Tibial artery (tissue), 4 donors: ENCODE measurements around the gene NTN5.

Experiments used
- DNase-seq, 2 donors: peaks; one replicate each; pipeline ENCODE4 v3.0.0-alpha.2; 2019
- H3K27ac ChIP-seq, 2 donors: fragments of 200-600 bp; sonication (generic) in 1 of 2; 1 replicate in 1 of 2; 2 replicates in 1 of 2; pipeline ENCODE4 v1.5.1; 2018 to 2019; ENCODE audit warnings: mild to moderate bottlenecking in 1 of 2
- H3K27me3 ChIP-seq, 2 donors: fragments of 200-600 bp; sonication (generic) in 1 of 2; one replicate each; pipeline versions ENCODE4 v1.5.1 to v1.6.0; 2016 to 2019
- H3K36me3 ChIP-seq, 3 donors: fragments of 200-600 bp; sonication (generic) in 2 of 3; one replicate each; pipeline ENCODE4 v1.5.1; 2016 to 2019; ENCODE audit warnings: mild to moderate bottlenecking in 2 of 3
- H3K4me1 ChIP-seq, 4 donors: fragments of 200-600 bp; sonication (generic) in 2 of 4; 1 replicate in 3 of 4; 2 replicates in 1 of 4; pipeline ENCODE4 v1.5.1; 2016 to 2019
- H3K4me3 ChIP-seq, 2 donors: fragments of 200-600 bp; sonication (generic) in 1 of 2; 1 replicate in 1 of 2; 2 replicates in 1 of 2; pipeline ENCODE4 v1.5.1; 2018 to 2019; ENCODE audit warnings: mild to moderate bottlenecking in 2 of 2
- H3K9me3 ChIP-seq, 3 donors: fragments of 200-600 bp; sonication (generic) in 1 of 3; one replicate each; pipeline ENCODE4 v1.5.1; 2016 to 2019
- intact Hi-C: fragments of 100-400 bp; cut with DNase I; formaldehyde crosslinking; loops from one replicate; pipeline ENCODE4 v1.15.0; 2023; ENCODE audit warnings: low total_unique reads
- TF ChIP-seq, protein P1 (sequence below), 2 experiments: fragments of 200-600 bp in 1 of 2; fragments of 450-650 bp in 1 of 2; IDR thresholded peaks; one replicate each; pipeline ENCODE4 v1.5.1; 2017 to 2019; ENCODE audit warnings: antibody characterized with exemption in 2 of 2, mild to moderate bottlenecking in 1 of 2, moderate library complexity in 1 of 2

NTN5 gene

GRCh38 chr19:48656840-48657474, 15.9 kb downstream of the NTN5 start:
- H3K4me1 ChIP-seq, result peaks cover 0 to 9% (median 4%) of the 10 kb centered on the region in 4 donors
- H3K36me3 ChIP-seq, result no peaks in the 10 kb centered on the region
- TF ChIP-seq, protein P1, sequence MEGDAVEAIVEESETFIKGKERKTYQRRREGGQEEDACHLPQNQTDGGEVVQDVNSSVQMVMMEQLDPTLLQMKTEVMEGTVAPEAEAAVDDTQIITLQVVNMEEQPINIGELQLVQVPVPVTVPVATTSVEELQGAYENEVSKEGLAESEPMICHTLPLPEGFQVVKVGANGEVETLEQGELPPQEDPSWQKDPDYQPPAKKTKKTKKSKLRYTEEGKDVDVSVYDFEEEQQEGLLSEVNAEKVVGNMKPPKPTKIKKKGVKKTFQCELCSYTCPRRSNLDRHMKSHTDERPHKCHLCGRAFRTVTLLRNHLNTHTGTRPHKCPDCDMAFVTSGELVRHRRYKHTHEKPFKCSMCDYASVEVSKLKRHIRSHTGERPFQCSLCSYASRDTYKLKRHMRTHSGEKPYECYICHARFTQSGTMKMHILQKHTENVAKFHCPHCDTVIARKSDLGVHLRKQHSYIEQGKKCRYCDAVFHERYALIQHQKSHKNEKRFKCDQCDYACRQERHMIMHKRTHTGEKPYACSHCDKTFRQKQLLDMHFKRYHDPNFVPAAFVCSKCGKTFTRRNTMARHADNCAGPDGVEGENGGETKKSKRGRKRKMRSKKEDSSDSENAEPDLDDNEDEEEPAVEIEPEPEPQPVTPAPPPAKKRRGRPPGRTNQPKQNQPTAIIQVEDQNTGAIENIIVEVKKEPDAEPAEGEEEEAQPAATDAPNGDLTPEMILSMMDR (IDR thresholded peaks at IDR 0.05), result no peak
- intact Hi-C loops, result no loop called here
- H3K9me3 ChIP-seq, result no peaks in the 10 kb centered on the region
- DNase-seq, result no peak
- H3K27me3 ChIP-seq, result no peaks in the 10 kb centered on the region
- H3K27ac ChIP-seq, result no peak overlapping the region
- no peak overlapping the region for H3K4me3 ChIP-seq

GRCh38 chr19:48654299-48655059, 18.3 kb downstream of the NTN5 start:
- no peaks in the 10 kb centered on the region for H3K36me3 ChIP-seq
- no peak overlapping the region for H3K4me3 ChIP-seq
- intact Hi-C loops, result no loop called here
- DNase-seq, result no peak
- H3K4me1 ChIP-seq, result no peaks in the 10 kb centered on the region
- no peaks in the 10 kb centered on the region for H3K27me3 ChIP-seq
- H3K27ac ChIP-seq, result no peak overlapping the region
- H3K9me3 ChIP-seq, result no peaks in the 10 kb centered on the region
- TF ChIP-seq, protein P1 (IDR thresholded peaks at IDR 0.05), result no peak

DNA sequence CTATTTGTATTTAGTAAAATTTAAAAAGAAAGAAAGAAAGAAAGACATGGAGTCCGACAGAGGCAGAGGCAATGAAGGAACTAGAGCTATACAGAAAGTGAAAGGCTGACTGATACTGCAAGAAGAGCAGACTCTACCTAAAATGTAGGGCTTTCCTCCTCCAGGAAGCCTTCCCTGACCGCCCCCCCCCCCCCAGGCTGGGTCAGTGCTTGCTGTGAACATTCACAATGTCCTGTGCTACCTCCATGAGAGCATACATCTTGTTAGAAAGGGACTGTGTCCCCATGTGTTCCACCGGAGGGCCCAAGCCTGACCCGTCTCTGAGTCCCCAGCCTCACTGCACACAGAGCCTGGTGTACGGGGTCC, 21.2 kb downstream of the NTN5 start:
- Histone ChIP-seq H3K36me3 (no peaks in the 10 kb centered on the region), H3K27ac (no peak overlapping the region), H3K27me3 (no peaks in the 10 kb centered on the region), H3K4me3 (no peak overlapping the region), H3K4me1 (no peaks in the 10 kb centered on the region), H3K9me3 (no peaks in the 10 kb centered on the region)
- intact Hi-C loops, result no loop called here
- DNase-seq, result no peak
- TF ChIP-seq, protein P1 (IDR thresholded peaks at IDR 0.05), result no peak

DNA sequence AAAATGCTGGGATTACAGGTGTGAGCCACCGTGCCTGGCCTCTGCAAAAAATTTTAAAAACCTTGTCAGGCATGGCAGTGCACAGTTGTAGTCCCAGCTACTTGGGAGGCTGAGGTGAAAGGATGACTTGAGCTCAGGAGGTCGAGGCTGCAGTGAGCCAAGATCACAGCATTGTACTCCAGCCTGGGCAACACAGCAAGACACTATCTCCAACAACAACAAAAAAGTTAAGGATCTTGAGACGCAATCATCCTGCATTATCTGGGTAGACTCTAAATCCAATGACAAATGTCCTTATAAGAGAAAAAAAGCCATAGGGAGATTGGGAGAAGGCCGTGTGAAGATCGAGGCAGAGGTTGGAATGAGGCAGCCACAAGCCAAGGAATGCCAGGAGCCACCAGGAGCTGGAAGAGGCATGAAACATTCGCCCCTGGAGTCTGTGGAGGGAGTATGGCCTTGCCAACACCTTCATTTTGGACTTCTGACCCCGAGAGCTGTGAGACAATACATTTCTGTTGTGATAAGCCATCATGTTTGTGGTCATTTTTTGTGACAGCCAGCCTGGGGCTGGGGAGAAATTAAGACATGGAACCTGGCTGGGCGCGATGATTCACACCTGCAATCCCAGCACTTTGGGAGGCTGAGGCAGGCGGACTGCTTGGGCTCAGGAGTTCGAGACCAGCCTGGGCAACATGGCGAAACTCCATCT, 21.7 kb downstream of the NTN5 start:
- TF ChIP-seq, protein P1 (IDR thresholded peaks at IDR 0.05), result no peak
- DNase-seq, result no peak
- Histone ChIP-seq H3K9me3 (no peaks in the 10 kb centered on the region), H3K27me3 (no peaks in the 10 kb centered on the region), H3K36me3 (no peaks in the 10 kb centered on the region), H3K4me3 (no peak overlapping the region), H3K27ac (no peak overlapping the region), H3K4me1 (peaks cover 0 to 4% (median 3%) of the 10 kb centered on the region in 4 donors)
- intact Hi-C loops, result no loop called here

GRCh38 chr19:48648134-48648533, 24.7 kb downstream of the NTN5 start:
- TF ChIP-seq, protein P1 (IDR thresholded peaks at IDR 0.05), result no peak
- no peaks in the 10 kb centered on the region for H3K36me3 ChIP-seq
- no peak overlapping the region for H3K4me3 ChIP-seq
- intact Hi-C loops, result loop anchor here (10.0 kb wide), 2 partner anchors 187 to 347 kb away; partner anchors contain the start of genes GYS1, HSD17B14 and RUVBL2
- H3K9me3 ChIP-seq, result no peaks in the 10 kb centered on the region
- H3K27me3 ChIP-seq, result no peaks in the 10 kb centered on the region
- H3K27ac ChIP-seq, result no peak overlapping the region
- no peak for DNase-seq
- peaks cover 7 to 19% (median 14%) of the 10 kb centered on the region in 4 donors for H3K4me1 ChIP-seq
